ENCODE measurements around the gene LMOD3.

The LMOD3 gene

GRCh38 chr3:69121513-69121912 is 882 bp downstream of the LMOD3 start:
- no peak for DNase-seq

- peak in 1 of 2 experiments; percentile 37 for DNase-seq
These were observed 1.4 kb downstream of the LMOD3 start for GRCh38 chr3:69120879-69121464.

GRCh38 chr3:69119681-69120080 is 2.7 kb downstream of the LMOD3 start:
- no peak for DNase-seq

- no peak for DNase-seq
These were observed 3.3 kb downstream of the LMOD3 start for GRCh38 chr3:69119138-69119537.

- DNase-seq = no peak
These were observed 3.8 kb downstream of the LMOD3 start for GRCh38 chr3:69118555-69118954.

- no peak for DNase-seq
These were observed 5.5 kb downstream of the LMOD3 start for GRCh38 chr3:69116897-69117296.

GRCh38 chr3:69116162-69116561 is 6.2 kb downstream of the LMOD3 start:
- no peak for DNase-seq

GRCh38 chr3:69115731-69116130 is 6.7 kb downstream of the LMOD3 start:
- no peak for DNase-seq

- no peak for DNase-seq
These were observed 8.9 kb downstream of the LMOD3 start for GRCh38 chr3:69113536-69113935.

GRCh38 chr3:69110941-69111546 is 11.4 kb downstream of the LMOD3 start:
- DNase-seq = no peak

GRCh38 chr3:69108811-69109210 is 13.6 kb downstream of the LMOD3 start:
- no peak for DNase-seq

GRCh38 chr3:69107841-69108240 is 14.6 kb downstream of the LMOD3 start:
- DNase-seq = no peak

- DNase-seq = no peak
These were observed 17.1 kb downstream of the LMOD3 start for GRCh38 chr3:69105320-69105719.

GRCh38 chr3:69104586-69104985 is 17.8 kb downstream of the LMOD3 start:
- DNase-seq = no peak

GRCh38 chr3:69103123-69103522 is 19.3 kb downstream of the LMOD3 start:
- no peak for DNase-seq

- DNase-seq = no peak
These were observed 20.0 kb downstream of the LMOD3 start for GRCh38 chr3:69102384-69102783.

GRCh38 chr3:69099576-69099975 is 22.8 kb downstream of the LMOD3 start:
- no peak for DNase-seq

- no peak for DNase-seq
These were observed 24.8 kb downstream of the LMOD3 start for GRCh38 chr3:69097407-69098086.

GRCh38 chr3:69096299-69096698 is 26.1 kb downstream of the LMOD3 start:
- DNase-seq = no peak

- no peak for DNase-seq
These were observed 26.8 kb downstream of the LMOD3 start for GRCh38 chr3:69095636-69096035.

GRCh38 chr3:69094467-69095205 is 27.8 kb downstream of the LMOD3 start:
- DNase-seq = no peak

GRCh38 chr3:69092030-69092516 is 30.3 kb downstream of the LMOD3 start:
- DNase-seq = no peak

- DNase-seq = no peak
These were observed 30.9 kb downstream of the LMOD3 start for GRCh38 chr3:69091389-69092029.
